Measurements from ENCODE around the gene ABCA12.

ABCA12 gene

GRCh38 chr2:215036314-215036713 lies 102.1 kb downstream of the ABCA12 start:
- DNase-seq: no peak

GRCh38 chr2:215034154-215034553 lies 104.3 kb downstream of the ABCA12 start:
- no peak for DNase-seq

- no peak for DNase-seq
Observed at GRCh38 chr2:215032153-215032552, 106.3 kb downstream of the ABCA12 start.

- no peak for DNase-seq
Observed at GRCh38 chr2:215031321-215031720, 107.1 kb downstream of the ABCA12 start.

GRCh38 chr2:215029936-215030335 lies 108.5 kb downstream of the ABCA12 start:
- DNase-seq: no peak

GRCh38 chr2:215028231-215028630 lies 110.2 kb downstream of the ABCA12 start:
- no peak for DNase-seq

- no peak for DNase-seq
Observed at GRCh38 chr2:215027779-215028178, 110.6 kb downstream of the ABCA12 start.

- no peak for DNase-seq
Observed at GRCh38 chr2:215022910-215023309, 115.5 kb downstream of the ABCA12 start.

GRCh38 chr2:215022418-215022817 lies 116.0 kb downstream of the ABCA12 start:
- DNase-seq: no peak

GRCh38 chr2:215020283-215020682 lies 118.1 kb downstream of the ABCA12 start:
- DNase-seq: no peak

GRCh38 chr2:215019521-215020145 lies 118.8 kb downstream of the ABCA12 start:
- DNase-seq: no peak

- DNase-seq: no peak
Observed at GRCh38 chr2:215019085-215019484, 119.3 kb downstream of the ABCA12 start.

- DNase-seq: no peak
Observed at GRCh38 chr2:215015421-215015820, 123.0 kb downstream of the ABCA12 start.

GRCh38 chr2:215010390-215010789 lies 128.0 kb downstream of the ABCA12 start:
- DNase-seq: no peak

GRCh38 chr2:215003001-215003400 lies 135.4 kb downstream of the ABCA12 start:
- no peak for DNase-seq

GRCh38 chr2:215002500-215002899 lies 135.9 kb downstream of the ABCA12 start:
- peak; percentile 46 for DNase-seq

- DNase-seq: no peak
Observed at GRCh38 chr2:215000721-215001120, 137.7 kb downstream of the ABCA12 start.

GRCh38 chr2:214995926-214996670 lies 142.3 kb downstream of the ABCA12 start:
- no peak for DNase-seq

GRCh38 chr2:214995409-214995808 lies 143.0 kb downstream of the ABCA12 start:
- DNase-seq: no peak

- no peak for DNase-seq
Observed at GRCh38 chr2:214992911-214993310, 145.5 kb downstream of the ABCA12 start.

- DNase-seq: no peak
Observed at GRCh38 chr2:214989187-214989586, 149.2 kb downstream of the ABCA12 start.

GRCh38 chr2:214987261-214987660 lies 151.2 kb downstream of the ABCA12 start:
- no peak for DNase-seq

- DNase-seq: no peak
Observed at GRCh38 chr2:214985619-214986018, 152.8 kb downstream of the ABCA12 start.

- no peak for DNase-seq
Observed at GRCh38 chr2:214966420-214966819, 172.0 kb downstream of the ABCA12 start.

- no peak for DNase-seq
Observed at GRCh38 chr2:214960677-214961076, 177.7 kb downstream of the ABCA12 start.

All from RPMI8226 (cell line).